Lower leg skin (tissue), 3 donors: ENCODE results near the gene LRG1.

Source experiments
- POLR2A ChIP-seq, 2 donors: fragments of 450-650 bp; IDR thresholded peaks; one replicate each; pipeline ENCODE4 v1.6.1; 2016 to 2017; ENCODE audit warnings: antibody characterized with exemption in 2 of 2, mild to moderate bottlenecking in 1 of 2, moderate library complexity in 1 of 2
- TF ChIP-seq, protein P1 (sequence below), 3 donors: fragments of 450-650 bp; IDR thresholded peaks; one replicate each; pipeline ENCODE4 v1.5.1; 2016; ENCODE audit warnings: antibody characterized with exemption in 3 of 3, mild to moderate bottlenecking in 3 of 3, moderate library complexity in 2 of 3

DNA sequence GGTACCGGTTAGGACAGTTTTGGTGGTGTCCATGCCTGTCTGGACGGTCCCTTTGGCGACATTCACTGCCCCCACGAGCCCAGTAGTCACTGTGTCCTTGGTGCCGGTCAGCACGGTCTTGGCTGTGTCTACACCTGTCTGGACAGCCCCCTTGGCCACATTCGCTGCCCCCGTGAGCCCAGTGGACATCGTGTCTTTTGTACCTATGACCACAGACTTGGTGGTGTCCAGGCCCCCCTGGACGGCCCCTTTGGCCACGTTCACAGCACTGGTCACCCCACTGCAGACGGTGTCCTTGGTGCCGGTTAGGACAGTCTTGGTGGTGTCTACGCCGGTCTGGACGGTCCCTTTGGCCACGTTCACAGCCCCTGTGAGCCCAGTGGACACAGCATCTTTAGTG is 27.8 kb downstream of the LRG1 start:
- TF ChIP-seq, protein P1, sequence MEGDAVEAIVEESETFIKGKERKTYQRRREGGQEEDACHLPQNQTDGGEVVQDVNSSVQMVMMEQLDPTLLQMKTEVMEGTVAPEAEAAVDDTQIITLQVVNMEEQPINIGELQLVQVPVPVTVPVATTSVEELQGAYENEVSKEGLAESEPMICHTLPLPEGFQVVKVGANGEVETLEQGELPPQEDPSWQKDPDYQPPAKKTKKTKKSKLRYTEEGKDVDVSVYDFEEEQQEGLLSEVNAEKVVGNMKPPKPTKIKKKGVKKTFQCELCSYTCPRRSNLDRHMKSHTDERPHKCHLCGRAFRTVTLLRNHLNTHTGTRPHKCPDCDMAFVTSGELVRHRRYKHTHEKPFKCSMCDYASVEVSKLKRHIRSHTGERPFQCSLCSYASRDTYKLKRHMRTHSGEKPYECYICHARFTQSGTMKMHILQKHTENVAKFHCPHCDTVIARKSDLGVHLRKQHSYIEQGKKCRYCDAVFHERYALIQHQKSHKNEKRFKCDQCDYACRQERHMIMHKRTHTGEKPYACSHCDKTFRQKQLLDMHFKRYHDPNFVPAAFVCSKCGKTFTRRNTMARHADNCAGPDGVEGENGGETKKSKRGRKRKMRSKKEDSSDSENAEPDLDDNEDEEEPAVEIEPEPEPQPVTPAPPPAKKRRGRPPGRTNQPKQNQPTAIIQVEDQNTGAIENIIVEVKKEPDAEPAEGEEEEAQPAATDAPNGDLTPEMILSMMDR (IDR thresholded peaks at IDR 0.05) = no peak
- no peak for TF ChIP-seq POLR2A (IDR thresholded peaks at IDR 0.05)
